A549 (cell line): Measurements from ENCODE around the gene ADPRHL1. TPM values are rescaled to one million over a fixed set of nuclear protein-coding genes. Genes with fewer than 3 reads are reported as not detected.
"Not testable (repeated sequence)": the region's sequence is repeated elsewhere in the genome, so short reads cannot be mapped to it uniquely, and the experiment has no call there.

Experiments used
- ATAC-seq, 2 experiments: fragments of 200-7000 bp in 1 of 2; fragments of >200 bp in 1 of 2; cut with Nextera tagmentation in 1 of 2; cut with Tn5 transposase in 1 of 2; 3 replicates each; pipeline versions ENCODE4 v1.8.0 to v1.9.1; 2018 to 2020; ENCODE audit warnings: mild to moderate bottlenecking in 1 of 2, moderate library complexity in 1 of 2
- CTCF ChIA-PET: fragments of 300-600 bp; sonication (Branson Sonifier 250); formaldehyde crosslinking; extraction: SDS; loops from one replicate; lab custom pipeline; 2021; ENCODE audit warnings: antibody characterized with exemption, inconsistent platforms; lab: Yijun Ruan, JAX
- POLR2A ChIA-PET: fragments of 350-600 bp; formaldehyde crosslinking; extraction: SDS; loops from one replicate; lab custom pipeline; 2021; ENCODE audit warnings: antibody characterized with exemption, inconsistent platforms; lab: Yijun Ruan, JAX
- DNase-seq, 2 experiments: peaks; one replicate each; pipeline versions ENCODE4 v3.0.0 to v3.0.0-alpha.2; 2011 to 2016; ENCODE audit warnings: low read depth in 1 of 2, low spot score in 1 of 2
- FAIRE-seq: peaks from 2 replicates; lab custom pipeline; 2011; peaks lifted over from hg19 to GRCh38; lab: Jason Lieb, UNC
- H3K27ac ChIP-seq, 2 experiments: fragments of >200 bp; sonication (Bioruptor Twin); formaldehyde crosslinking; 3 replicates each; pipeline ENCODE4 v1.5.1; 2016 to 2017
- H3K4me1 ChIP-seq: fragments of >200 bp; sonication (Bioruptor Twin); formaldehyde crosslinking; 3 replicates; pipeline ENCODE4 v1.6.1; 2016
- H3K4me2 ChIP-seq: fragments of >200 bp; sonication (Bioruptor Twin); formaldehyde crosslinking; 3 replicates; pipeline ENCODE4 v1.6.1; 2016
- H3K4me3 ChIP-seq: fragments of >200 bp; sonication (Bioruptor Twin); formaldehyde crosslinking; 3 replicates; pipeline ENCODE4 v1.5.1; 2016
- H3K9me3 ChIP-seq: fragments of >200 bp; sonication (Bioruptor Twin); formaldehyde crosslinking; 3 replicates; pipeline ENCODE4 v1.6.1; 2016
- ATOH8 ChIP-seq: fragments of 250-450 bp; sonication (Bioruptor Pico); IDR thresholded peaks from 2 replicates; pipeline ENCODE4 v1.5.0; 2020; ENCODE audit warnings: low read depth, mild to moderate bottlenecking, moderate library complexity
- BCL3 ChIP-seq: fragments of >200 bp; sonication (Bioruptor Twin); formaldehyde crosslinking; IDR thresholded peaks from 3 replicates; pipeline ENCODE4 v1.6.1; 2016
- BHLHE40 ChIP-seq: IDR thresholded peaks from 2 replicates; pipeline ENCODE4 v1.6.1; 2012; ENCODE audit warnings: low read depth, low read length, inconsistent platforms
- CBX2 ChIP-seq: fragments of 200-600 bp; sonication (generic); IDR thresholded peaks from 2 replicates; pipeline ENCODE4 v1.6.1; 2016; ENCODE audit warnings: low read depth, mild to moderate bottlenecking, borderline replicate concordance
- E2F6 ChIP-seq: IDR thresholded peaks from 2 replicates; pipeline ENCODE4 v1.6.1; 2012; ENCODE audit warnings: low read depth, borderline replicate concordance
- ELK1 ChIP-seq: fragments of 150-350 bp; IDR thresholded peaks from 2 replicates; pipeline ENCODE4 v1.6.1; 2014; ENCODE audit warnings: low read depth, mild to moderate bottlenecking, low read length
- EP300 ChIP-seq, 2 experiments: fragments of >200 bp; sonication (Bioruptor Twin); formaldehyde crosslinking; IDR thresholded peaks; 2 replicates in 1 of 2; 3 replicates in 1 of 2; pipeline ENCODE4 v1.6.1; 2016 to 2017
- FOSB ChIP-seq: fragments of 250-450 bp; sonication (Bioruptor Pico); IDR thresholded peaks from 2 replicates; pipeline ENCODE4 v1.5.0; 2020; ENCODE audit warnings: mild to moderate bottlenecking, moderate library complexity
- FOXS1 ChIP-seq: fragments of 250-450 bp; sonication (Bioruptor Pico); IDR thresholded peaks from 2 replicates; pipeline ENCODE4 v1.5.0; 2020; ENCODE audit warnings: mild to moderate bottlenecking, moderate library complexity
- GATA3 ChIP-seq: IDR thresholded peaks from 2 replicates; pipeline ENCODE4 v1.6.1; 2012; ENCODE audit warnings: borderline replicate concordance
- HOXB13 ChIP-seq: fragments of 250-450 bp; sonication (Bioruptor Pico); IDR thresholded peaks from 2 replicates; pipeline ENCODE4 v1.5.0; 2020; ENCODE audit warnings: low read depth, mild to moderate bottlenecking, moderate library complexity
- HOXB5 ChIP-seq: fragments of 250-450 bp; sonication (Bioruptor Pico); IDR thresholded peaks from 2 replicates; pipeline ENCODE4 v1.5.0; 2020; ENCODE audit warnings: mild to moderate bottlenecking, moderate library complexity
- JUNB ChIP-seq: fragments of >200 bp; sonication (Bioruptor Twin); formaldehyde crosslinking; IDR thresholded peaks from 2 replicates; pipeline ENCODE4 v1.6.1; 2016
- KDM1A ChIP-seq: fragments of 200-600 bp; sonication (generic); IDR thresholded peaks from 2 replicates; pipeline ENCODE4 v1.6.1; 2016; ENCODE audit warnings: low read depth, mild to moderate bottlenecking
- MYC ChIP-seq: IDR thresholded peaks from 2 replicates; pipeline ENCODE4 v1.6.1; 2012; ENCODE audit warnings: mild to moderate bottlenecking, inconsistent platforms, low read length, improper control_type of control experiment, borderline replicate concordance
- NPAS2 ChIP-seq: fragments of 250-450 bp; sonication (Bioruptor Pico); IDR thresholded peaks from 2 replicates; pipeline ENCODE4 v1.8.0; 2022; ENCODE audit warnings: mild to moderate bottlenecking, moderate library complexity, borderline replicate concordance
- NR3C1 ChIP-seq: fragments of >200 bp; sonication (Bioruptor Twin); formaldehyde crosslinking; IDR thresholded peaks from 3 replicates; pipeline ENCODE4 v1.6.1; 2017
- POLR2A ChIP-seq: IDR thresholded peaks from 2 replicates; pipeline ENCODE4 v1.6.1; 2012; ENCODE audit warnings: mild to moderate bottlenecking, low read length
- POLR2AphosphoS2 ChIP-seq: conservative IDR thresholded peaks from 2 replicates; pipeline ENCODE4 v1.6.1; 2012; ENCODE audit warnings: low read length, improper control_type of control experiment, inconsistent platforms
- RARB ChIP-seq: fragments of 250-450 bp; sonication (Bioruptor Pico); IDR thresholded peaks from 2 replicates; pipeline ENCODE4 v1.8.0; 2021; ENCODE audit warnings: mild to moderate bottlenecking, moderate library complexity
- RFX5 ChIP-seq: fragments of 450-650 bp; IDR thresholded peaks from 2 replicates; pipeline ENCODE4 v1.7.1; 2014; ENCODE audit warnings: antibody characterized with exemption, mild to moderate bottlenecking, moderate library complexity
- RNF2 ChIP-seq: fragments of 200-600 bp; sonication (generic); IDR thresholded peaks from 2 replicates; pipeline ENCODE4 v1.6.1; 2016; ENCODE audit warnings: low read depth, mild to moderate bottlenecking, antibody characterized with exemption, moderate library complexity, borderline replicate concordance
- TP53 ChIP-seq: fragments of 250-450 bp; sonication (Bioruptor Pico); IDR thresholded peaks from 2 replicates; pipeline ENCODE4 v1.5.0; 2021; ENCODE audit warnings: mild to moderate bottlenecking, moderate library complexity
- USF2 ChIP-seq: fragments of 450-650 bp; IDR thresholded peaks from 2 replicates; pipeline ENCODE4 v1.6.1; 2014; ENCODE audit warnings: antibody characterized with exemption
- ZNF302 ChIP-seq: fragments of 250-450 bp; sonication (Bioruptor Pico); IDR thresholded peaks from 2 replicates; pipeline ENCODE4 v1.9.0; 2021; ENCODE audit warnings: inconsistent platforms, mild to moderate bottlenecking, moderate library complexity
- ZSCAN20 ChIP-seq: fragments of 250-450 bp; sonication (Bioruptor Pico); IDR thresholded peaks from 2 replicates; pipeline ENCODE4 v1.8.0; 2022; ENCODE audit warnings: mild to moderate bottlenecking, moderate library complexity
- WGBS: methylation state at CpG from one replicate; pipeline ENCODE4 v1.1.6; 2017; ENCODE audit errors: missing lambda C conversion rate; 5-methylcytosine and 5-hydroxymethylcytosine counted together
- polyA plus RNA-seq, 4 experiments: library from polyadenylated mRNA; depleted of rRNA in 3 of 4; stranded (reverse); fragments of >200 nt; fragmentation: RNase III in 1 of 4; extraction: RNeasy Plus Mini Kit Qiagen cat#74134 plus additional on column Dnase treatment in 1 of 4; gene quantifications; 2 replicates in 3 of 4; 3 replicates in 1 of 4; pipeline ENCODE4 v1.2.3, GENCODE V29; 2011 to 2017

ADPRHL1 gene
- polyA plus RNA-seq, 2 of the 4 experiments (the other 2 are of a cell fraction), result 11.0 to 11.4 TPM

- no peak for FAIRE-seq
- 77% methylated on average over 12 of the region's 17 CpGs for WGBS
These were observed 15.8 kb downstream of the ADPRHL1 start for GRCh38 chr13:113437408-113438010.

GRCh38 chr13:113436866-113437265 is 16.4 kb downstream of the ADPRHL1 start:
- H3K27ac ChIP-seq, H3K4me2 ChIP-seq, DNase-seq, FAIRE-seq, H3K9me3 ChIP-seq, POLR2A ChIA-PET, H3K4me1 ChIP-seq, CTCF ChIA-PET, H3K4me3 ChIP-seq, ATAC-seq: not testable (repeated sequence)
- WGBS, result 90% methylated on average over 2 of the region's 15 CpGs

More at GRCh38 chr13:113437408-113438010, 15.8 kb downstream of the ADPRHL1 start:
- Histone ChIP-seq H3K4me1 (no peaks in the 10 kb centered on the region), H3K9me3 (no peaks in the 10 kb centered on the region), H3K27ac (no peak overlapping the region), H3K4me3 (no peak overlapping the region), H3K4me2 (no peak overlapping the region)
- CTCF ChIA-PET, result no interaction called here
- ATAC-seq, result peak; percentile 71 to 73; a peak in 5 of 6 replicates
- no peak for TF ChIP-seq BCL3
- no peak for TF ChIP-seq JUNB
- no peak for TF ChIP-seq ZNF302 (CRISPR knock-in tag)
- no peak for TF ChIP-seq BHLHE40
- TF ChIP-seq ELK1, result no peak
- no peak for TF ChIP-seq GATA3
- TF ChIP-seq TP53 (CRISPR knock-in tag), result no peak
- no peak for TF ChIP-seq RARB (CRISPR knock-in tag)
- no peak for TF ChIP-seq POLR2AphosphoS2
- TF ChIP-seq MYC, result no peak
- no peak for TF ChIP-seq FOSB (CRISPR knock-in tag)
- TF ChIP-seq EP300 (IDR thresholded peaks at IDR 0.05), result no peak
- POLR2A ChIA-PET, result no interaction called here
- DNase-seq, result peak in 1 of 2 experiments; percentile 23

GRCh38 chr13:113435907-113436306 is 17.4 kb downstream of the ADPRHL1 start:
- H3K4me2 ChIP-seq, CTCF ChIA-PET, POLR2A ChIA-PET, H3K4me3 ChIP-seq, H3K9me3 ChIP-seq, H3K27ac ChIP-seq, FAIRE-seq, DNase-seq, ATAC-seq, H3K4me1 ChIP-seq: not testable (repeated sequence)
- 91% methylated on average over 14 of the region's 15 CpGs for WGBS

- Histone ChIP-seq H3K4me2 (no peak overlapping the region), H3K4me1 (no peaks in the 10 kb centered on the region), H3K9me3 (no peaks in the 10 kb centered on the region), H3K4me3 (no peak overlapping the region), H3K27ac (no peak overlapping the region)
- DNase-seq (no peak), FAIRE-seq (no peak), ATAC-seq (no peak)
- 82% methylated on average over 7 of the region's 21 CpGs for WGBS
- CTCF ChIA-PET, result interaction anchor here (0.5 to 0.9 kb wide), 2 partner anchors 11 to 26 kb away, joined by 3 read pairs; no protein-coding TSS in a partner anchor
- POLR2A ChIA-PET, result no interaction called here
- no peak for TF ChIP-seq POLR2A
- no peak for TF ChIP-seq NPAS2 (CRISPR knock-in tag)
- TF ChIP-seq ZNF302 (CRISPR knock-in tag), result no peak
- TF ChIP-seq FOXS1 (CRISPR knock-in tag), result no peak
- no peak for TF ChIP-seq NR3C1
- TF ChIP-seq ATOH8 (CRISPR knock-in tag), result no peak
- TF ChIP-seq HOXB13 (CRISPR knock-in tag), result no peak
- no peak for TF ChIP-seq E2F6
- TF ChIP-seq KDM1A, result no peak
- no peak for TF ChIP-seq FOSB (CRISPR knock-in tag)
- TF ChIP-seq CBX2, result no peak
- no peak for TF ChIP-seq ZSCAN20 (CRISPR knock-in tag)
- TF ChIP-seq RFX5, result no peak
- no peak for TF ChIP-seq HOXB5 (CRISPR knock-in tag)
- no peak for TF ChIP-seq RNF2
- no peak for TF ChIP-seq TP53 (CRISPR knock-in tag)
- no peak for TF ChIP-seq USF2
These were observed 19.8 kb downstream of the ADPRHL1 start for GRCh38 chr13:113433391-113433916.
